ENCODE data around the gene TSPAN5. TPM values are rescaled to one million over a fixed set of nuclear protein-coding genes. Genes with fewer than 3 reads are reported as not detected.

Gene TSPAN5
- total and polyA plus RNA-seq, 8 donors: 0.23 to 2.6 (median 1.2) TPM

GRCh38 chr4:98544818-98545414 is 113.5 kb downstream of the TSPAN5 start:
- Histone ChIP-seq H3K4me1 (no peaks in the 10 kb centered on the region), H3K27me3 (no peaks in the 10 kb centered on the region), H3K36me3 (no peaks in the 10 kb centered on the region), H3K4me3 (no peak overlapping the region), H3K9me3 (no peaks in the 10 kb centered on the region), H3K27ac (no peak overlapping the region)
- ATAC-seq (no peak), DNase-seq (no peak), FAIRE-seq (no peak)
- 65 to 85% methylated on average over 3 of the region's 3 CpGs for WGBS, 2 donors
- intact Hi-C loops (cut with DNase I): no loop called here
- no peak for TF ChIP-seq CTCF (IDR thresholded peaks at IDR 0.05)

- Histone ChIP-seq H3K36me3 (no peaks in the 10 kb centered on the region), H3K4me1 (no peaks in the 10 kb centered on the region), H3K27me3 (no peaks in the 10 kb centered on the region), H3K4me3 (no peak overlapping the region), H3K9me3 (no peaks in the 10 kb centered on the region), H3K27ac (no peak overlapping the region)
- intact Hi-C loops (cut with DNase I): no loop called here
- DNase-seq (no peak), ATAC-seq (no peak), FAIRE-seq (no peak)
- 89 to 91% methylated on average over 5 of the region's 5 CpGs for WGBS, 2 donors
- TF ChIP-seq CTCF (IDR thresholded peaks at IDR 0.05): no peak
These were observed 114.1 kb downstream of the TSPAN5 start for GRCh38 chr4:98544141-98544817.

GRCh38 chr4:98542011-98542410 is 116.4 kb downstream of the TSPAN5 start:
- TF ChIP-seq CTCF (IDR thresholded peaks at IDR 0.05): no peak
- WGBS, 2 donors: 88 to 90% methylated on average over 2 of the region's 2 CpGs

GRCh38 chr4:98540803-98541202 is 117.6 kb downstream of the TSPAN5 start:
- Histone ChIP-seq H3K27ac (no peak overlapping the region), H3K27me3 (no peaks in the 10 kb centered on the region), H3K4me3 (no peak overlapping the region), H3K9me3 (no peaks in the 10 kb centered on the region), H3K4me1 (no peaks in the 10 kb centered on the region), H3K36me3 (no peaks in the 10 kb centered on the region)
- FAIRE-seq: no peak
- 85 to 86% methylated on average over 4 of the region's 4 CpGs for WGBS, 2 donors
- DNase-seq: no peak
- no peak for TF ChIP-seq CTCF (IDR thresholded peaks at IDR 0.05)
- ATAC-seq: no peak
- intact Hi-C loops (cut with DNase I): no loop called here

More at GRCh38 chr4:98542011-98542410, 116.4 kb downstream of the TSPAN5 start:
- no peak for ATAC-seq
- DNase-seq: no peak
- Histone ChIP-seq H3K4me3 (no peak overlapping the region), H3K9me3 (no peaks in the 10 kb centered on the region), H3K4me1 (no peaks in the 10 kb centered on the region), H3K36me3 (no peaks in the 10 kb centered on the region), H3K27ac (no peak overlapping the region), H3K27me3 (no peaks in the 10 kb centered on the region)
- FAIRE-seq: no peak
- intact Hi-C loops (cut with DNase I): no loop called here

- intact Hi-C loops (cut with DNase I): no loop called here
- Histone ChIP-seq H3K27ac (no peak overlapping the region), H3K4me3 (no peak overlapping the region), H3K36me3 (no peaks in the 10 kb centered on the region), H3K4me1 (no peaks in the 10 kb centered on the region), H3K27me3 (no peaks in the 10 kb centered on the region), H3K9me3 (no peaks in the 10 kb centered on the region)
- ATAC-seq: no peak
- 93 to 95% methylated on average over 5 of the region's 5 CpGs for WGBS, 2 donors
- FAIRE-seq: no peak
- TF ChIP-seq CTCF (IDR thresholded peaks at IDR 0.05): no peak
- no peak for DNase-seq
These were observed 118.7 kb downstream of the TSPAN5 start for GRCh38 chr4:98539741-98540140.

All from pancreas (tissue), 10 donors.